Common myeloid progenitor, CD34-positive (primary cell): ENCODE data around the gene CLK3.

Source experiments
- CTCF ChIA-PET: fragments of 350-600 bp; sonication (Branson Sonifier 250); formaldehyde crosslinking; loops from one replicate; lab custom pipeline; 2021; ENCODE audit warnings: antibody characterized with exemption; lab: Charles Lee
- POLR2A ChIA-PET: fragments of 350-600 bp; sonication (Branson Sonifier 250); formaldehyde crosslinking; loops from one replicate; lab custom pipeline; 2021; ENCODE audit warnings: antibody characterized with exemption; lab: Charles Lee
- DNase-seq, 3 donors: peaks; one replicate each; pipeline versions ENCODE4 v3.0.0 to v3.0.0-alpha.2; 2013
- H3K27ac ChIP-seq, 2 experiments: 1 replicate in 1 of 2; 2 replicates in 1 of 2; pipeline ENCODE4 v1.7.0; 2013; ENCODE audit warnings: inconsistent platforms in 2 of 2, low read length in 2 of 2, mild to moderate bottlenecking in 2 of 2, low read depth in 1 of 2, moderate library complexity in 1 of 2; ENCODE audit not compliant: severe bottlenecking in 2 of 2, insufficient read depth in 1 of 2, poor library complexity in 1 of 2
- H3K27me3 ChIP-seq, 5 experiments: replicated peaks in 2 of 5; 1 replicate in 3 of 5; 2 replicates in 2 of 5; pipeline versions ENCODE4 v1.6.1 to v1.7.0; 2013; ENCODE audit warnings: low read length in 4 of 5, mild to moderate bottlenecking in 2 of 5, moderate library complexity in 2 of 5, inconsistent platforms in 1 of 5; ENCODE audit not compliant: insufficient read depth in 5 of 5, control insufficient read depth in 4 of 5
- H3K36me3 ChIP-seq, 4 experiments: 1 replicate in 2 of 4; 2 replicates in 2 of 4; pipeline versions ENCODE4 v1.6.1 to v1.7.0; 2013; ENCODE audit warnings: low read length in 3 of 4, control low read depth in 1 of 4, mild to moderate bottlenecking in 1 of 4; ENCODE audit not compliant: control insufficient read depth in 4 of 4, insufficient read depth in 4 of 4
- H3K4me1 ChIP-seq, 4 experiments: 1 replicate in 3 of 4; 2 replicates in 1 of 4; pipeline versions ENCODE4 v1.6.1 to v1.7.1; 2013; ENCODE audit warnings: low read length in 3 of 4, mild to moderate bottlenecking in 3 of 4, control low read depth in 1 of 4, inconsistent platforms in 1 of 4, moderate library complexity in 1 of 4; ENCODE audit not compliant: control insufficient read depth in 4 of 4, insufficient read depth in 4 of 4; ENCODE audit errors: control extremely low read depth in 1 of 4
- H3K4me3 ChIP-seq, 7 experiments: 1 replicate in 4 of 7; 2 replicates in 3 of 7; pipeline versions ENCODE4 v1.5.1 to v1.7.0; 2013; ENCODE audit warnings: mild to moderate bottlenecking in 7 of 7, low read length in 6 of 7, moderate library complexity in 6 of 7, inconsistent platforms in 2 of 7, low read depth in 2 of 7, control low read depth in 1 of 7; ENCODE audit not compliant: insufficient read depth in 4 of 7, control insufficient read depth in 1 of 7; ENCODE audit errors: extremely low read depth in 1 of 7
- H3K9me3 ChIP-seq, 5 experiments: 1 replicate in 4 of 5; 2 replicates in 1 of 5; pipeline versions ENCODE4 v1.6.1 to v1.7.1; 2013; ENCODE audit warnings: low read length in 4 of 5, mild to moderate bottlenecking in 2 of 5, inconsistent platforms in 1 of 5, low read depth in 1 of 5, moderate library complexity in 1 of 5; ENCODE audit not compliant: control insufficient read depth in 4 of 5, insufficient read depth in 2 of 5; ENCODE audit errors: control extremely low read depth in 1 of 5
- WGBS: methylation state at CpG from one replicate; pipeline ENCODE4 v1.1.5; 2013; ENCODE audit not compliant: insufficient coverage; 5-methylcytosine and 5-hydroxymethylcytosine counted together

The CLK3 gene

DNA sequence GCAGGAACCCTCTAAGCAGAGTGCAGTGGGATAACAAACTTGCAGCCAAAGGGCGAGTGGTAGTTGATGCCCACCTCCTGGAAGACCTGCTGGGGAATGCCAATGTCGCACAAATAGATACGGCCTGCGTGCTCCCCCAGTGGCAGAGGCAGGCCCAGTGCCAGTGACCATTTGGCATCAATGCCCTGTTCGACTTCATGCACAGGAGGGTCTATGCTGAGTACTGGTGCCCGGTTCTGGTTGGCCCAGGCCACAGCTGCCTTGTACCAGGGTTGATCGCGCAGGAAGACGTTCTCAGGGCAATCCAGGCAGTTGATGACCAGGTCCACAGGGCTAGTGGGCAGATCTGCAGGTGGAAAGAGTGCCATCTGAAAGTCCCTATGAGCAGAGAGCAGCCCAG, 17.0 kb downstream of the CLK3 start:
- Histone ChIP-seq H3K4me1 (peaks cover 0 to 12% (median 3%) of the 10 kb centered on the region in 4 experiments), H3K36me3 (peaks cover 37 to 98% (median 68%) of the 10 kb centered on the region in 4 experiments), H3K9me3 (no peaks in the 10 kb centered on the region), H3K27ac (no peak overlapping the region), H3K27me3 (no peaks in the 10 kb centered on the region), H3K4me3 (no peak overlapping the region)
- POLR2A ChIA-PET = interaction anchor here (0.9 to 1.4 kb wide), 2 partner anchors 17 to 136 kb away, joined by 3 to 4 read pairs; partner anchors contain the start of gene CLK3
- no peak for DNase-seq
- WGBS = 97% methylated on average over 9 of the region's 9 CpGs
- CTCF ChIA-PET = interaction anchor here (0.6 to 22.8 kb wide), 17 partner anchors 9 to 357 kb away, joined by 3 to 735 read pairs (median 4); partner anchors contain the start of genes CLK3, CSK, CYP11A1 and CYP1A1

DNA sequence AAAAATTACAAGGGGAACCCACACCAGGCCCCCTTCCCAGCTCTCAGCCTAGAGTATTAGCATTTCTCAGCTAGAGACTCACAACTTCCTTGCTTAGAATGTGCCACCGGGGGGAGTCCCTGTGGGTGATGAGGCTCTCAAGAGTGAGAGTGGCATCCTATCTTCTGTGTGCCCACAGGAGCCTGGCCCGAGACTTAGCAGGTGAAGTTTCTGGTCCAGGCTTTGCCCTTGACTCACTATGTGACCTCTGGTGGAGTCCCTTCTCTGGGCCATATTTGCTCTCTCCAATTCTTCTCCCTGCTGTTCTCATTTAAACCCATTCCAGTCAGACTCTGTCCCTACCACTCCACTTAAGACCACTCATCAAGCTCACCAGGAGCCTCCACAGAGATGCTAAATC, 18.1 kb downstream of the CLK3 start:
- H3K27me3 ChIP-seq = no peaks in the 10 kb centered on the region
- CTCF ChIA-PET = interaction anchor here (0.6 to 22.8 kb wide), 19 partner anchors 8 to 329 kb away, joined by 3 to 735 read pairs (median 5); partner anchors contain the start of genes CLK3, CSK and CYP1A1
- H3K27ac ChIP-seq = no peak overlapping the region
- no peak for DNase-seq
- H3K9me3 ChIP-seq = no peaks in the 10 kb centered on the region
- 90% methylated on average over 2 of the region's 2 CpGs for WGBS
- POLR2A ChIA-PET = interaction anchor here (1.4 kb wide), 1 partner anchor 135 kb away, joined by 3 read pairs; no protein-coding TSS in a partner anchor
- H3K4me1 ChIP-seq = peaks cover 0 to 1% (median 0%) of the 10 kb centered on the region in 4 experiments
- peaks cover 32 to 95% (median 62%) of the 10 kb centered on the region in 4 experiments for H3K36me3 ChIP-seq
- no peak overlapping the region for H3K4me3 ChIP-seq

DNA sequence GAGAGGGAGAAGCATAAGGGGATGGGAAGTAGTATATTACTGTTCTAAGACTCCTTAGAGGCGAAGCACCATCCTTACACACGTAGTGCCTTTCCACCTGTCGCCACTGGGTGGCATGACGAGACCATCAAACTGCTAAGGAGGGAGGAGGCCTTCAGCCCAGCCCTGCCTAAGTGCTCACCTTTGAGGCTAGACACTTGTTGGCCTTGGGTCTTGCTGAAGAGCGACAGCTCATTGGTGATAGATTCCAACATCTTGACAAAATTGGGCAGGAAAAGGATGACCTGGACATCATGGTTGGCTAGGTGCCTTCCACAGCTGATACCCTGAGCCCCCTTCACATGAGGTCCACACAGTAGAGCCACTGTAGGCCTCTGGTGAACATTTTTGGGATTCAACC, 19.6 kb downstream of the CLK3 start:
- Histone ChIP-seq H3K4me3 (no peak overlapping the region), H3K27ac (no peak overlapping the region), H3K27me3 (no peaks in the 10 kb centered on the region), H3K9me3 (no peaks in the 10 kb centered on the region), H3K36me3 (peaks cover 33 to 95% (median 64%) of the 10 kb centered on the region in 4 experiments), H3K4me1 (no peaks in the 10 kb centered on the region)
- POLR2A ChIA-PET = interaction anchor here (0.6 to 2.2 kb wide), 3 partner anchors 133 to 235 kb away, joined by 4 to 8 read pairs (median 5); no protein-coding TSS in a partner anchor
- 20% methylated on average over 2 of the region's 5 CpGs for WGBS
- DNase-seq = peak; percentile 70 to 81 (median 76)
- CTCF ChIA-PET = interaction anchor here (0.6 to 22.8 kb wide), 26 partner anchors 15 to 322 kb away, joined by 3 to 735 read pairs (median 4); partner anchors contain the start of genes CLK3, CSK, EDC3 and RPP25

DNA sequence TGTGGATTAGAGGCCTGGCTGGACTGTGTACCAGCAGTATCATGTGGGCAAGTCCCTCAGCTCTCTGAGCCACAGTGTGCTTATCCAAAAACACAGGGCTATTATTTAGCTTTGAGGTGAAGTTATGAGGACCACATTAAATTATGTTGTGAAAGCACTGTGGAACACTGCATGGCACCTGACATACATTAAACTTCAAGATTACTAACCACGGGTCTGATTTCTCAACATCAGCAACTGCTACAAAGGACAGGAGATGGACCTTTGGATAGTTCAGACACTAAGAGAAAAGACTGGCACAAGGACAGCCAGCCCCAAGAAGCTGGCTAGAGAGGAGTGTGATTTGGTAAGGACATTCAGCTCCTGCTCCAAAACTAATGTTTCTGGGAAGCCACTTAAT, 21.3 kb downstream of the CLK3 start:
- H3K27ac ChIP-seq = peak overlapping the region in 1 of 2 experiments; percentile 32
- DNase-seq = no peak
- no peak overlapping the region for H3K4me3 ChIP-seq
- H3K4me1 ChIP-seq = peaks cover 0 to 16% (median 0%) of the 10 kb centered on the region in 4 experiments
- ChIA-PET POLR2A (no interaction called here), CTCF (interaction anchor here (1.0 to 22.8 kb wide), 9 partner anchors 8 to 314 kb away, joined by 3 to 735 read pairs (median 96); partner anchors contain the start of genes CLK3 and CSK)
- 100% methylated on average over 1 of the region's 1 CpG for WGBS
- H3K36me3 ChIP-seq = peaks cover 30 to 87% (median 58%) of the 10 kb centered on the region in 4 experiments
- H3K27me3 ChIP-seq = no peaks in the 10 kb centered on the region
- no peaks in the 10 kb centered on the region for H3K9me3 ChIP-seq

DNA sequence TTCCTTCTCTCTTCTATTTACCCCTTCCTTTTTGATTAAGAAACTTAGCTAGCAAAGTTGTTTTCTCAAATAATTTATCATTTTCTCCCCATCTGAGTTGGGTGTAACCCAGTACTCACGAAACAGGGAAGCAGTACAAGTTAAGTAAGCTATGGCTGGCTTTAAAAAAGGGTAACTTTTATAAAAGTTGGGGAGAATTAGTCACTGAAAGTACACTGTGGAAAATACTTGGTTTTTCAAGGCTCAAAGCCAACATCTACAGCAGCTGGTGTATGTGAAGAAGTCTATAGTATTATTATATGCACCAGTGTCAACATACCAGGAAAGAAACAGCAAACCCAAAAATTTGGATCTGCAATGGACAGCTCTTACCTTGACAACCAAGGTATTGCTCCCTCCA, 25.5 kb downstream of the CLK3 start:
- Histone ChIP-seq H3K27me3 (no peaks in the 10 kb centered on the region), H3K27ac (no peak overlapping the region), H3K9me3 (no peaks in the 10 kb centered on the region), H3K4me1 (peaks cover 0 to 38% (median 12%) of the 10 kb centered on the region in 4 experiments), H3K4me3 (no peak overlapping the region), H3K36me3 (peaks cover 6 to 49% (median 31%) of the 10 kb centered on the region in 4 experiments)
- CTCF ChIA-PET = interaction anchor here (0.8 to 22.8 kb wide), 7 partner anchors 9 to 269 kb away, joined by 3 to 735 read pairs (median 8); partner anchors contain the start of genes CLK3 and CSK
- no peak for DNase-seq
- POLR2A ChIA-PET = no interaction called here
- WGBS = no CpG with 5 or more reads among the region's 1 CpG

DNA sequence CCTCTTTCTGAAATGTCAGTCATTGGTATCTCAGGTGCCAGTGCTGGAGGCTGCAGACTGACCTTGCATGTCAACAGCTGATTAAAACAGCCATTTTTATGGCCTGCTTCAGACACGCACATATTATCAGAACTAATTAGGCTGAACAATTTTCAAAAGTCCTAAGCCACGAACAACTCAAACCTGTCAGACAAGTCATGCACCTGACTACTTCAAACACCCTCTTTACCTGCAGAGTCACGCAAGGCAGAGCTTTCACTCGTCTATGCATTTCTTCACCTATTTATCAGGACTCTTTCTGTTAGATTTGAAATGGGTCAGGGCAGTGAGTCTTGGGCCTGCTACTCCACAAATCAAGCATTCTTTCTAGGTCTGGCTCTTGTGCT, 26.7 kb downstream of the CLK3 start:
- DNase-seq = no peak
- CTCF ChIA-PET = interaction anchor here (1.1 to 22.8 kb wide), 4 partner anchors 10 to 346 kb away, joined by 3 to 735 read pairs (median 172); partner anchors contain the start of genes CLK3 and CSK
- H3K4me3 ChIP-seq = no peak overlapping the region
- peaks cover 6 to 37% (median 26%) of the 10 kb centered on the region in 4 experiments for H3K36me3 ChIP-seq
- H3K27me3 ChIP-seq = no peaks in the 10 kb centered on the region
- H3K27ac ChIP-seq = peak overlapping the region; percentile 2 to 38
- POLR2A ChIA-PET = interaction anchor here (0.6 kb wide), 1 partner anchor 810 kb away, joined by 3 read pairs; no protein-coding TSS in a partner anchor
- H3K9me3 ChIP-seq = no peaks in the 10 kb centered on the region
- H3K4me1 ChIP-seq = peaks cover 0 to 38% (median 12%) of the 10 kb centered on the region in 4 experiments
- 100% methylated on average over 4 of the region's 4 CpGs for WGBS
